22Rv1 (cell line): ENCODE measurements around the gene CEP170B.

Experiments
- CTCF ChIP-seq: fragments of 450-650 bp; IDR thresholded peaks from 2 replicates; pipeline ENCODE4 v1.5.1; 2017; ENCODE audit warnings: mild to moderate bottlenecking
- ZFX ChIP-seq: fragments of 450-650 bp; IDR thresholded peaks from 2 replicates; pipeline ENCODE4 v1.6.1; 2017; ENCODE audit warnings: antibody characterized with exemption, borderline replicate concordance

GRCh38 chr14:104863923-104864266 is 1.2 kb upstream of the CEP170B start:
- TF ChIP-seq CTCF = no peak
- TF ChIP-seq ZFX = no peak
